ENCODE results near the gene BTG3. TPM values are rescaled to one million over a fixed set of nuclear protein-coding genes. Genes with fewer than 3 reads are reported as not detected.

The BTG3 gene, protein sequence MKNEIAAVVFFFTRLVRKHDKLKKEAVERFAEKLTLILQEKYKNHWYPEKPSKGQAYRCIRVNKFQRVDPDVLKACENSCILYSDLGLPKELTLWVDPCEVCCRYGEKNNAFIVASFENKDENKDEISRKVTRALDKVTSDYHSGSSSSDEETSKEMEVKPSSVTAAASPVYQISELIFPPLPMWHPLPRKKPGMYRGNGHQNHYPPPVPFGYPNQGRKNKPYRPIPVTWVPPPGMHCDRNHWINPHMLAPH
- 20.1 and 20.5 TPM in 2 replicates for total RNA-seq

DNA sequence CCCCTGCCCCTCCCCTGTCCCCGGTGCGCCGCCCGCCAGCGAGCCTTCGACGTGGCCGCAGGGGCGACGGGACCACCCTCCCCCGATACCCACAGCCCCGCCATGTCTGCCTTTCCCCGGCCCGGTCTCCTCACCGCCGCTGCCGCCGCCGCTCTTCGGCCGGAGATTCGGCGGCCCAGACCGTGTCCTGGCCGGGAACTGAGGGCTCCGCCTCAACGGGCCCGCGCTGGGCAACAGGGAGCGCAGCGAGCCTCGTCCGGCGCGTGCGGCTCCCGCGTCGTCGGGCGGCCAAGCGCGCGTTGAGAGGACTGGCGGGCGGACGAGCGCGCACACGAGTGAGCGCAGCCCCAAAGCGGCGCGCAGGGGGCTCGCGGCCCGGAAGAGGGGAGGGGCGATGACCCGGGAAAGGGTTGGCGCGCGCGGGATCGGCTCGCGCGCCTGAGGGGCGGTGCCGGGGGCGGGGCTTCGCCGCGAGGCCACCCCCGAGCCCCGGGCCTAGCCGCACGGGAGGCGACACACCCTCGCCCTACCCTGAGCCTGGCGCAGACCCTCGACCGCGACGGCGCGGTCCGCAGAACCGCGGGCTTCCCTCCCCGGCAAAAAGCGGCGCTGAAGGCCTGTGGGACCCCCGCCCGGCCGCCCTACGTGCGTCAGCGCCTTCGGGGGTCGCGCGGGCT is at the start of gene BTG3:
Gene BTG3 (minus strand): TSS at position 337 of the 677 bp plus-strand sequence. CDS start 3,757 bp downstream, outside the sequence.

Other genes with a start within 250 kb of the BTG3 start
- 0.26 and 1.3 TPM in 2 replicates for gene CXADR, start 99.9 kb downstream of the BTG3 start, total RNA-seq
- gene C21orf91, start 206.5 kb upstream of the BTG3 start, total RNA-seq: 4.0 and 4.4 TPM in 2 replicates

Measured in aortic smooth muscle cell (primary cell).